ENCODE measurements around the gene FARSA. TPM values are rescaled to one million over a fixed set of nuclear protein-coding genes. Genes with fewer than 3 reads are reported as not detected.

The FARSA gene
- total and polyA plus RNA-seq, 2 of the 4 experiments (the other 2 are of a cell fraction) = 49.3 to 80.9 TPM

GRCh38 chr19:12888006-12888603 lies 45.4 kb downstream of the FARSA start:
- ATAC-seq (ENCODE audit: low read depth) (no peak), DNase-seq (no peak)
- no peak overlapping the region for H2AFZ ChIP-seq (replicated peaks; ENCODE audit: low read length, poor library complexity)
- no CpG with 5 or more reads among the region's 5 CpGs for WGBS, 2 experiments (ENCODE audit: extremely low coverage in 2 of 2, insufficient read length in 1 of 2)
- no peak overlapping the region for H2BK5ac ChIP-seq (ENCODE audit: low read depth, low read length, poor library complexity, severe bottlenecking)
- H3K4me3 ChIP-seq (ENCODE audit: insufficient read depth, low read depth, low read length) = no peak overlapping the region
- H3K27me3 ChIP-seq (ENCODE audit: control insufficient read depth, insufficient read depth, low read length) = peaks cover 40% of the 10 kb centered on the region
- no peaks in the 10 kb centered on the region for H3K36me3 ChIP-seq (ENCODE audit: control insufficient read depth, insufficient read depth, low read length)
- H2AK5ac ChIP-seq (ENCODE audit: low read depth, low read length) = no peak overlapping the region
- peaks cover 8% of the 10 kb centered on the region for H3K4me1 ChIP-seq (ENCODE audit: control insufficient read depth, insufficient read depth, low read length)
- no TSS peak for BruUV-seq (replicated peaks)
- H3K9me1 ChIP-seq (ENCODE audit: insufficient read depth, low read length) = no peaks in the 10 kb centered on the region
- no peak overlapping the region for H2BK120ac ChIP-seq (ENCODE audit: low read depth, low read length)
- peaks cover 10 to 12% of the 10 kb centered on the region in 2 experiments; a peak in 3 of 4 replicates for H3K79me1 ChIP-seq (ENCODE audit: low read depth in 1 of 2, low read length in 2 of 2)
- no peak overlapping the region for H3K14ac ChIP-seq (replicated peaks; ENCODE audit: low read depth, low read length)
- no peak overlapping the region for H3K27ac ChIP-seq (ENCODE audit: insufficient read depth, low read length)
- no peak overlapping the region for H3K18ac ChIP-seq (ENCODE audit: low read depth, low read length)
- no peak overlapping the region for H3K4me2 ChIP-seq (ENCODE audit: low read depth, low read length)
- no peak overlapping the region for H2AK9ac ChIP-seq (replicated peaks; ENCODE audit: low read depth, low read length, poor library complexity)
- TF ChIP-seq MAFK (IDR thresholded peaks at IDR 0.05; ENCODE audit: low read depth, low read length) (no peak), MAZ (IDR thresholded peaks at IDR 0.05; ENCODE audit: borderline replicate concordance, low read depth, low read length) (no peak), CHD1 (IDR thresholded peaks at IDR 0.05; ENCODE audit: low read depth, low read length) (no peak), NFE2L2 (IDR thresholded peaks at IDR 0.05; ENCODE audit: low read depth, low read length) (no peak), RCOR1 (IDR thresholded peaks at IDR 0.05; ENCODE audit: insufficient replicate concordance, low read length) (no peak), POLR2A (IDR thresholded peaks at IDR 0.05; ENCODE audit: low read depth, low read length) (no peak), CEBPB (IDR thresholded peaks at IDR 0.05; ENCODE audit: low read depth, low read length) (no peak), MXI1 (IDR thresholded peaks at IDR 0.05; ENCODE audit: borderline replicate concordance, low read depth, low read length) (no peak), FOS (IDR thresholded peaks at IDR 0.05; ENCODE audit: low read depth, low read length) (no peak), RAD21 (IDR thresholded peaks at IDR 0.05; ENCODE audit: low read length) (no peak)
- TF ChIP-seq, protein P1, sequence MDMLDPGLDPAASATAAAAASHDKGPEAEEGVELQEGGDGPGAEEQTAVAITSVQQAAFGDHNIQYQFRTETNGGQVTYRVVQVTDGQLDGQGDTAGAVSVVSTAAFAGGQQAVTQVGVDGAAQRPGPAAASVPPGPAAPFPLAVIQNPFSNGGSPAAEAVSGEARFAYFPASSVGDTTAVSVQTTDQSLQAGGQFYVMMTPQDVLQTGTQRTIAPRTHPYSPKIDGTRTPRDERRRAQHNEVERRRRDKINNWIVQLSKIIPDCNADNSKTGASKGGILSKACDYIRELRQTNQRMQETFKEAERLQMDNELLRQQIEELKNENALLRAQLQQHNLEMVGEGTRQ (IDR thresholded peaks at IDR 0.05; ENCODE audit: low read depth, low read length) = no peak
- no peak overlapping the region for H2BK20ac ChIP-seq (ENCODE audit: low read depth, low read length)
- POLR2A ChIA-PET (ENCODE audit: unreplicated experiment) = no interaction called here
- intact Hi-C loops (cut with micrococcal nuclease) (no loop called here), dilution Hi-C loops (cut with HindIII; ENCODE audit: low sequenced_read_pairs, unreplicated experiment) (no loop called here), in situ Hi-C loops (cut with MboI; ENCODE audit: low sequenced_read_pairs) (no loop called here)
- H4K20me1 ChIP-seq (ENCODE audit: insufficient read depth, low read length) = no peaks in the 10 kb centered on the region
- H3K9ac ChIP-seq (ENCODE audit: low read depth, low read length) = no peak overlapping the region
- H4K91ac ChIP-seq (ENCODE audit: insufficient read depth, low read depth, low read length) = no peak overlapping the region
- no peak overlapping the region for H3K23ac ChIP-seq (ENCODE audit: low read depth, low read length)
- no peak overlapping the region for H4K8ac ChIP-seq (ENCODE audit: low read depth in 2 of 2, low read length in 2 of 2)
- no peak overlapping the region for H2BK15ac ChIP-seq (ENCODE audit: low read depth, low read length)
- H3K9me3 ChIP-seq (ENCODE audit: control insufficient read depth, insufficient read depth, low read length) = peaks cover 13% of the 10 kb centered on the region
- CTCF ChIA-PET = no interaction called here
- no peak overlapping the region for H3K56ac ChIP-seq (ENCODE audit: extremely low read depth, insufficient read depth, low read length)
- no peak overlapping the region for H4K5ac ChIP-seq (ENCODE audit: low read depth, low read length)
- no peak overlapping the region for H3K4ac ChIP-seq (ENCODE audit: low read depth, low read length)

All from IMR-90 (cell line).